WERI-Rb-1 (cell line): ENCODE results near the gene TBC1D1.

Experiments used
- DNase-seq: peaks from one replicate; pipeline ENCODE4 v3.0.0-alpha.2; 2020
- H3K27ac ChIP-seq: fragments of 250-450 bp; sonication (Bioruptor Pico); 2 replicates; pipeline ENCODE4 v1.5.1; 2020; ENCODE audit warnings: mild to moderate bottlenecking, moderate library complexity
- H3K27me3 ChIP-seq: fragments of 250-450 bp; sonication (Bioruptor Pico); 2 replicates; pipeline ENCODE4 v1.5.1; 2021; ENCODE audit warnings: mild to moderate bottlenecking, low read depth, moderate library complexity; ENCODE audit not compliant: insufficient read depth, severe bottlenecking
- H3K36me3 ChIP-seq: fragments of 250-450 bp; sonication (Bioruptor Pico); 2 replicates; pipeline ENCODE4 v1.5.1; 2020; ENCODE audit warnings: mild to moderate bottlenecking, moderate library complexity
- H3K4me3 ChIP-seq: 2 replicates; pipeline ENCODE4 v1.5.1; 2011; ENCODE audit warnings: low read depth, mild to moderate bottlenecking, control low read depth, low read length
- H3K9me3 ChIP-seq: fragments of 250-450 bp; sonication (Bioruptor Pico); 2 replicates; pipeline ENCODE4 v1.5.1; 2021; ENCODE audit warnings: mild to moderate bottlenecking, moderate library complexity; ENCODE audit not compliant: severe bottlenecking
- CTCF ChIP-seq: IDR thresholded peaks from 2 replicates; pipeline ENCODE4 v1.5.1; 2011; ENCODE audit warnings: low read depth, mild to moderate bottlenecking, control low read depth, inconsistent platforms, low read length

TBC1D1 gene

GRCh38 chr4:37890801-37891259 lies at the start of gene TBC1D1:
Gene TBC1D1 (plus strand): TSS chr4:37891084. CDS start chr4:37902096, 11,012 bp downstream.
- Histone ChIP-seq H3K36me3 (no peaks in the 10 kb centered on the region), H3K4me3 (peak within 1 kb of the TSS; percentile 67), H3K27me3 (no peaks in the 10 kb centered on the region), H3K27ac (peak within 1 kb of the TSS; percentile 54), H3K9me3 (peaks cover 3% of the 10 kb centered on the region)
- peak; percentile 54 for DNase-seq
- TF ChIP-seq CTCF: no peak

GRCh38 chr4:37844204-37844603 lies 46.7 kb upstream of the TBC1D1 start:
- Histone ChIP-seq H3K27ac (no peak overlapping the region), H3K9me3 (no peaks in the 10 kb centered on the region), H3K36me3 (peaks cover 60% of the 10 kb centered on the region), H3K4me3 (no peak overlapping the region), H3K27me3 (no peaks in the 10 kb centered on the region)
- DNase-seq: no peak
- TF ChIP-seq CTCF: no peak

- Histone ChIP-seq H3K9me3 (no peaks in the 10 kb centered on the region), H3K36me3 (peaks cover 61% of the 10 kb centered on the region), H3K27me3 (no peaks in the 10 kb centered on the region), H3K27ac (no peak overlapping the region), H3K4me3 (no peak overlapping the region)
- TF ChIP-seq CTCF: no peak
- DNase-seq: no peak
Observed at GRCh38 chr4:37845201-37845600, 45.7 kb upstream of the TBC1D1 start.

- TF ChIP-seq CTCF: no peak
- H3K36me3 ChIP-seq: peaks cover 61% of the 10 kb centered on the region
Observed at GRCh38 chr4:37847311-37847884, 43.5 kb upstream of the TBC1D1 start.

GRCh38 chr4:37852376-37852775 lies 38.5 kb upstream of the TBC1D1 start:
- H3K9me3 ChIP-seq: no peaks in the 10 kb centered on the region
- TF ChIP-seq CTCF: no peak
- no peak for DNase-seq
- H3K27me3 ChIP-seq: no peaks in the 10 kb centered on the region
- no peak overlapping the region for H3K27ac ChIP-seq
- peaks cover 52% of the 10 kb centered on the region for H3K36me3 ChIP-seq
- no peak overlapping the region for H3K4me3 ChIP-seq

More at GRCh38 chr4:37847311-37847884, 43.5 kb upstream of the TBC1D1 start:
- Histone ChIP-seq H3K27ac (no peak overlapping the region), H3K9me3 (no peaks in the 10 kb centered on the region), H3K27me3 (no peaks in the 10 kb centered on the region), H3K4me3 (no peak overlapping the region)
- no peak for DNase-seq

- Histone ChIP-seq H3K27ac (no peak overlapping the region), H3K27me3 (no peaks in the 10 kb centered on the region), H3K9me3 (no peaks in the 10 kb centered on the region), H3K4me3 (no peak overlapping the region), H3K36me3 (peaks cover 37% of the 10 kb centered on the region)
- DNase-seq: no peak
- no peak for TF ChIP-seq CTCF
Observed at GRCh38 chr4:37858112-37858511, 32.8 kb upstream of the TBC1D1 start.
